Left ventricle myocardium superior (tissue), 1 donor: ENCODE measurements around the gene COL16A1. TPM values are rescaled to one million over a fixed set of nuclear protein-coding genes. Genes with fewer than 3 reads are reported as not detected.

ENCODE experiments used
- ATAC-seq: fragments of 200-7000 bp; cut with Tn5 transposase; one replicate; pipeline ENCODE4 v1.9.1; 2020; ENCODE audit warnings: mild to moderate bottlenecking, moderate library complexity
- DNase-seq: peaks from one replicate; pipeline ENCODE4 v3.0.0-alpha.2; 2020
- intact Hi-C: fragments of 100-400 bp; cut with micrococcal nuclease; formaldehyde crosslinking; loops from one replicate; pipeline ENCODE4 v1.11.0; 2022
- total RNA-seq: library from RNA; stranded (reverse); fragmentation: NEBNext Ultra II Directional; extraction: Animal tissue kit (Norgen Biotek cat#: 25700); gene quantifications from one replicate; pipeline ENCODE4 v1.2.1, GENCODE V29; 2021
- donor health status: DM: no; HTN: yes; CAD: no; lungs with severe emphysema.

The COL16A1 gene
- total RNA-seq, 1 donor from 2014 or later, result 16.1 TPM

GRCh38 chr1:31642897-31643296 is 60.9 kb downstream of the COL16A1 start:
- ATAC-seq, result no peak
- intact Hi-C loops, result no loop called here

GRCh38 chr1:31642366-31642765 is 61.5 kb downstream of the COL16A1 start:
- no peak for DNase-seq
- no peak for ATAC-seq
- intact Hi-C loops, result no loop called here

More at GRCh38 chr1:31642897-31643296, 60.9 kb downstream of the COL16A1 start:
- no peak for DNase-seq

GRCh38 chr1:31640964-31641363 is 62.9 kb downstream of the COL16A1 start:
- ATAC-seq (no peak), DNase-seq (no peak)

GRCh38 chr1:31640179-31640578 is 63.6 kb downstream of the COL16A1 start:
- ATAC-seq (no peak), DNase-seq (no peak)
- intact Hi-C loops, result no loop called here

More at GRCh38 chr1:31640964-31641363, 62.9 kb downstream of the COL16A1 start:
- intact Hi-C loops, result no loop called here

- ATAC-seq, result no peak
- intact Hi-C loops, result no loop called here
- DNase-seq, result no peak
These were observed 64.3 kb downstream of the COL16A1 start for GRCh38 chr1:31639543-31639942.

- DNase-seq (no peak), ATAC-seq (no peak)
- intact Hi-C loops, result no loop called here
These were observed 65.7 kb downstream of the COL16A1 start for GRCh38 chr1:31637915-31638673.

GRCh38 chr1:31633117-31633516 is 70.7 kb downstream of the COL16A1 start:
- ATAC-seq, result no peak
- intact Hi-C loops, result no loop called here

GRCh38 chr1:31632649-31633048 is 71.2 kb downstream of the COL16A1 start:
- intact Hi-C loops, result no loop called here
- DNase-seq (no peak), ATAC-seq (no peak)

More at GRCh38 chr1:31633117-31633516, 70.7 kb downstream of the COL16A1 start:
- no peak for DNase-seq

GRCh38 chr1:31628931-31629556 is 74.8 kb downstream of the COL16A1 start:
- ATAC-seq, result no peak
- no peak for DNase-seq
- intact Hi-C loops, result no loop called here

- DNase-seq (peak; percentile 81), ATAC-seq (peak; percentile 83)
- intact Hi-C loops, result no loop called here
These were observed 75.8 kb downstream of the COL16A1 start for GRCh38 chr1:31627930-31628559.

GRCh38 chr1:31627301-31627929 is 76.4 kb downstream of the COL16A1 start:
- intact Hi-C loops, result no loop called here
- ATAC-seq (peak; percentile 78), DNase-seq (peak; percentile 83)

GRCh38 chr1:31626223-31627207 is 77.3 kb downstream of the COL16A1 start:
- ATAC-seq (peak; percentile 1), DNase-seq (peak; percentile 34)

GRCh38 chr1:31625561-31626222 is 78.1 kb downstream of the COL16A1 start:
- DNase-seq, result no peak
- no peak for ATAC-seq
- intact Hi-C loops, result no loop called here

More at GRCh38 chr1:31626223-31627207, 77.3 kb downstream of the COL16A1 start:
- intact Hi-C loops, result no loop called here

GRCh38 chr1:31624731-31625514 is 78.9 kb downstream of the COL16A1 start:
- intact Hi-C loops, result no loop called here
- ATAC-seq, result no peak
- DNase-seq, result no peak

GRCh38 chr1:31624309-31624708 is 79.5 kb downstream of the COL16A1 start:
- DNase-seq (no peak), ATAC-seq (no peak)
- intact Hi-C loops, result no loop called here

GRCh38 chr1:31623365-31623764 is 80.5 kb downstream of the COL16A1 start:
- DNase-seq, result no peak
- intact Hi-C loops, result no loop called here
- no peak for ATAC-seq
